Activated T-helper 17 cell treated with anti-CD3 and anti-CD28 coated beads, Interleukin-2, amount 50 U/mL, for 72 hours (primary cell): Measurements from ENCODE around the gene GLRX5. TPM values are rescaled to one million over a fixed set of nuclear protein-coding genes. Genes with fewer than 3 reads are reported as not detected.

Source experiments
- ATAC-seq: fragments of 150-1000 bp; cut with Tn5 transposase; replicated peaks from 2 replicates; pipeline ENCODE4 v1.10.0; 2021; ENCODE audit warnings: mild to moderate bottlenecking, moderate library complexity
- H3K27ac Mint-ChIP-seq: one replicate; pipeline ENCODE4 v1.8.0; 2022; ENCODE audit warnings: mixed read lengths
- H3K27me3 Mint-ChIP-seq: one replicate; pipeline ENCODE4 v1.8.0; 2022; ENCODE audit warnings: mixed read lengths
- H3K36me3 Mint-ChIP-seq: one replicate; pipeline ENCODE4 v1.8.0; 2022; ENCODE audit warnings: low read depth, mild to moderate bottlenecking, mixed read lengths
- H3K4me1 Mint-ChIP-seq: one replicate; pipeline ENCODE4 v1.8.0; 2022; ENCODE audit warnings: mixed read lengths
- H3K4me3 Mint-ChIP-seq: one replicate; pipeline ENCODE4 v1.8.0; 2022; ENCODE audit warnings: mild to moderate bottlenecking, mixed read lengths
- H3K9me3 Mint-ChIP-seq: one replicate; pipeline ENCODE4 v1.8.0; 2022; ENCODE audit warnings: mixed read lengths
- total RNA-seq, 2 donors: library from RNA; stranded (reverse); gene quantifications; one replicate each; pipeline ENCODE4 v1.2.3, GENCODE V29; 2022

The GLRX5 gene
- total RNA-seq: 10 to 100 TPM; 21.5 to 61.4 TPM

- no peaks in the 10 kb centered on the region for H3K9me3 Mint-ChIP-seq
- H3K36me3 Mint-ChIP-seq: peaks cover 45% of the 10 kb centered on the region
- peak within 1 kb of the TSS; percentile 96 for H3K27ac Mint-ChIP-seq
- peaks cover 48% of the 10 kb centered on the region for H3K4me1 Mint-ChIP-seq
- H3K4me3 Mint-ChIP-seq: peak within 1 kb of the TSS; percentile 97
- H3K27me3 Mint-ChIP-seq: no peaks in the 10 kb centered on the region
- peak; percentile 91 for ATAC-seq
Observed at GRCh38 chr14:95534299-95535225, at the start of gene GLRX5. Gene GLRX5 (plus strand): TSS chr14:95535050. CDS start chr14:95535090, 40 bp downstream.

- Mint-ChIP-seq H3K9me3 (no peaks in the 10 kb centered on the region), H3K27ac (peak overlapping the region; percentile 77), H3K36me3 (peaks cover 33% of the 10 kb centered on the region), H3K27me3 (no peaks in the 10 kb centered on the region), H3K4me3 (no peak overlapping the region), H3K4me1 (peaks cover 57% of the 10 kb centered on the region)
- no peak for ATAC-seq
Observed at GRCh38 chr14:95485222-95485819, 49.5 kb upstream of the GLRX5 start.

GRCh38 chr14:95486875-95487668 lies 47.8 kb upstream of the GLRX5 start:
- no peaks in the 10 kb centered on the region for H3K27me3 Mint-ChIP-seq
- H3K4me3 Mint-ChIP-seq: no peak overlapping the region
- no peak for ATAC-seq
- H3K4me1 Mint-ChIP-seq: peaks cover 51% of the 10 kb centered on the region
- peaks cover 32% of the 10 kb centered on the region for H3K36me3 Mint-ChIP-seq
- H3K27ac Mint-ChIP-seq: peak overlapping the region; percentile 84
- no peaks in the 10 kb centered on the region for H3K9me3 Mint-ChIP-seq

GRCh38 chr14:95487669-95488084 lies 47.2 kb upstream of the GLRX5 start:
- Mint-ChIP-seq H3K9me3 (no peaks in the 10 kb centered on the region), H3K4me1 (peaks cover 56% of the 10 kb centered on the region), H3K36me3 (peaks cover 34% of the 10 kb centered on the region), H3K27ac (peak overlapping the region; percentile 84), H3K27me3 (no peaks in the 10 kb centered on the region), H3K4me3 (no peak overlapping the region)
- ATAC-seq: no peak

GRCh38 chr14:95488376-95489213 lies 46.3 kb upstream of the GLRX5 start:
- ATAC-seq: no peak
- Mint-ChIP-seq H3K27ac (peak overlapping the region; percentile 84), H3K4me1 (peaks cover 50% of the 10 kb centered on the region), H3K4me3 (no peak overlapping the region), H3K9me3 (no peaks in the 10 kb centered on the region), H3K36me3 (peaks cover 34% of the 10 kb centered on the region), H3K27me3 (no peaks in the 10 kb centered on the region)

GRCh38 chr14:95489214-95490137 lies 45.4 kb upstream of the GLRX5 start:
- H3K9me3 Mint-ChIP-seq: no peaks in the 10 kb centered on the region
- peaks cover 40% of the 10 kb centered on the region for H3K36me3 Mint-ChIP-seq
- H3K4me3 Mint-ChIP-seq: no peak overlapping the region
- ATAC-seq: no peak
- H3K4me1 Mint-ChIP-seq: peaks cover 47% of the 10 kb centered on the region
- no peaks in the 10 kb centered on the region for H3K27me3 Mint-ChIP-seq
- H3K27ac Mint-ChIP-seq: peak overlapping the region; percentile 52

GRCh38 chr14:95490138-95490509 lies 44.7 kb upstream of the GLRX5 start:
- Mint-ChIP-seq H3K4me1 (peaks cover 44% of the 10 kb centered on the region), H3K27me3 (no peaks in the 10 kb centered on the region), H3K27ac (peak overlapping the region; percentile 52), H3K9me3 (no peaks in the 10 kb centered on the region), H3K4me3 (no peak overlapping the region), H3K36me3 (peaks cover 40% of the 10 kb centered on the region)
- no peak for ATAC-seq

GRCh38 chr14:95490727-95491451 lies 44.0 kb upstream of the GLRX5 start:
- Mint-ChIP-seq H3K4me1 (peaks cover 46% of the 10 kb centered on the region), H3K27ac (peak overlapping the region; percentile 19), H3K9me3 (no peaks in the 10 kb centered on the region), H3K36me3 (peaks cover 45% of the 10 kb centered on the region), H3K4me3 (no peak overlapping the region), H3K27me3 (no peaks in the 10 kb centered on the region)
- ATAC-seq: no peak

GRCh38 chr14:95491936-95492608 lies 42.8 kb upstream of the GLRX5 start:
- H3K27ac Mint-ChIP-seq: peak overlapping the region; percentile 31
- H3K27me3 Mint-ChIP-seq: no peaks in the 10 kb centered on the region
- no peaks in the 10 kb centered on the region for H3K9me3 Mint-ChIP-seq
- H3K4me1 Mint-ChIP-seq: peaks cover 48% of the 10 kb centered on the region
- peaks cover 41% of the 10 kb centered on the region for H3K36me3 Mint-ChIP-seq
- ATAC-seq: no peak
- H3K4me3 Mint-ChIP-seq: peak overlapping the region; percentile 10

GRCh38 chr14:95493503-95493902 lies 41.3 kb upstream of the GLRX5 start:
- Mint-ChIP-seq H3K4me3 (no peak overlapping the region), H3K27ac (no peak overlapping the region), H3K4me1 (peaks cover 46% of the 10 kb centered on the region), H3K27me3 (no peaks in the 10 kb centered on the region), H3K36me3 (peaks cover 33% of the 10 kb centered on the region), H3K9me3 (no peaks in the 10 kb centered on the region)
- ATAC-seq: no peak

GRCh38 chr14:95493976-95494375 lies 40.9 kb upstream of the GLRX5 start:
- peak overlapping the region; percentile 76 for H3K4me3 Mint-ChIP-seq
- ATAC-seq: no peak
- H3K36me3 Mint-ChIP-seq: peaks cover 34% of the 10 kb centered on the region
- peaks cover 46% of the 10 kb centered on the region for H3K4me1 Mint-ChIP-seq
- H3K27ac Mint-ChIP-seq: peak overlapping the region; percentile 94
- no peaks in the 10 kb centered on the region for H3K9me3 Mint-ChIP-seq
- H3K27me3 Mint-ChIP-seq: no peaks in the 10 kb centered on the region

- Mint-ChIP-seq H3K27ac (peak overlapping the region; percentile 94), H3K36me3 (peaks cover 38% of the 10 kb centered on the region), H3K27me3 (no peaks in the 10 kb centered on the region), H3K9me3 (no peaks in the 10 kb centered on the region), H3K4me3 (peak overlapping the region; percentile 76), H3K4me1 (peaks cover 51% of the 10 kb centered on the region)
- ATAC-seq: no peak
Observed at GRCh38 chr14:95494456-95494855, 40.4 kb upstream of the GLRX5 start.
